Fibroblast of villous mesenchyme (primary cell): ENCODE data around the gene PROX1. TPM values are rescaled to one million over a fixed set of nuclear protein-coding genes. Genes with fewer than 3 reads are reported as not detected.

ENCODE experiments used
- DNase-seq: peaks from one replicate; pipeline ENCODE4 v3.0.0-alpha.2; 2010; ENCODE audit warnings: low read depth
- H3K4me3 ChIP-seq: 2 replicates; pipeline ENCODE4 v1.5.1; 2011; ENCODE audit warnings: low read depth, mild to moderate bottlenecking, low read length
- total RNA-seq: library from RNA; depleted of rRNA; stranded (reverse); fragments of >200 nt; gene quantifications from 2 replicates; pipeline ENCODE4 v1.2.3, GENCODE V29; 2012
- TF ChIP-seq, protein P1 (sequence below): IDR thresholded peaks from 2 replicates; pipeline ENCODE4 v1.5.1; 2012; ENCODE audit warnings: low read depth, mild to moderate bottlenecking, low read length; ENCODE audit not compliant: insufficient read depth

The PROX1 gene
- total RNA-seq, 1 donor: under 0.01 TPM

DNA sequence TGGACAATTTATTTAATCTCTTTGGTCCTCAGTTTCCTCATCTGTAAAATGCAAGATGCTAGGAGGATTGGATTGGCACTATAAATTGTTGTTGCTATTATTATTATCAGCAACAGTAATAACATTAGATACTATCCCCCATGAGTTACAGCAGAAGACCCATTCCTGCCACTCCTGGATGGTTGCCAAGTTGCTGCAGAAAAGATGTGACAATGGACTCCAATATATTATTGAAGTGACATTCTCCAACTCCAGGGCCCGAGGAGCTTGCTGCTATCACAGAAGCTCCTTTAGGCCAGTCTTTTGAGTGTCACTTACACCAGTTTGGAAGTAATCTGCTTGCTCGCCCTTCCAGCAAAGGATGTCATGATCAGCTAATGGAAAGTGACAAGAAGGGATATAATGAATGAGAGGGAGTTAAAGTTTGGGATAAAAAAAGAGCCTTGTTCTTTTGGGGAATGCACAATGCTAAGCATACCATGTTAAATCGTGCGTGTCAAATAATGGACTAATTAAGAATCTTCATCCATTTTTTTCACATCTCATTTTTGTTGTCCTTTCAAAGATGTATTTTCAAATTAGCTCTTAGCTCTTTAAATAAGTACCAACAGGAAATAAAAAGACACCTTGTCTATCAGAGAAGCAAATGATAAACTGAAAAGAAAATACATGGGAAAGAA, 19.5 kb upstream of the PROX1 start:
- DNase-seq: no peak

DNA sequence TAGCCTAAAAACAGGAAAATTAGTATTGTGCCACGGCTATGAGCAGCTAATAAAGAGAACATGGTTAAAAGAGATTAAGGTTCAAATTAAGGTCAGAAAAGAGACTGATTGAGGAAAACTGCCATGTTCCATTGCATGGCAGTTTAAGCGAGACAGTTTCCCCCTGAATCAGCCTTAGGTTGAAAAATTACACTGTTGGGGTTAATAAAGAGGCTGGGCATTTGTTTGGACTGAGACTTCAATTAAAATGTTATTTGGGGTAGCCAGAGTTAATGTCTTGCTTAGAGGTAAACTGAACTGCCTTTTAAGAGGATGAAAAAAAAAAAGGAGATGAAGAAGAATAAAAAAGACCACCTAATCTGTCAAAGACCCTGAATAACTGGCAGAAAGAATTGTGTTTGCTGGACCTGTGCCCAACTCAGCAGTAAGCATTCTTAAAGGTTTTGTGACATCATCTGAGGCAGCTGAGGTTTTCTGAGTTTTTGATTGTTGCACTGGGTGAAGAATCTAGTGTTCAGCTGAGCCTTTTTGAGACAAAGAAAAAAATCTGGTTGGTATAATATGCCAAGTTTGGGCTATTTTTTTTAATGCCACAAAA, 17.7 kb upstream of the PROX1 start:
- no peak for DNase-seq
- no peak overlapping the region for H3K4me3 ChIP-seq
- TF ChIP-seq, protein P1, sequence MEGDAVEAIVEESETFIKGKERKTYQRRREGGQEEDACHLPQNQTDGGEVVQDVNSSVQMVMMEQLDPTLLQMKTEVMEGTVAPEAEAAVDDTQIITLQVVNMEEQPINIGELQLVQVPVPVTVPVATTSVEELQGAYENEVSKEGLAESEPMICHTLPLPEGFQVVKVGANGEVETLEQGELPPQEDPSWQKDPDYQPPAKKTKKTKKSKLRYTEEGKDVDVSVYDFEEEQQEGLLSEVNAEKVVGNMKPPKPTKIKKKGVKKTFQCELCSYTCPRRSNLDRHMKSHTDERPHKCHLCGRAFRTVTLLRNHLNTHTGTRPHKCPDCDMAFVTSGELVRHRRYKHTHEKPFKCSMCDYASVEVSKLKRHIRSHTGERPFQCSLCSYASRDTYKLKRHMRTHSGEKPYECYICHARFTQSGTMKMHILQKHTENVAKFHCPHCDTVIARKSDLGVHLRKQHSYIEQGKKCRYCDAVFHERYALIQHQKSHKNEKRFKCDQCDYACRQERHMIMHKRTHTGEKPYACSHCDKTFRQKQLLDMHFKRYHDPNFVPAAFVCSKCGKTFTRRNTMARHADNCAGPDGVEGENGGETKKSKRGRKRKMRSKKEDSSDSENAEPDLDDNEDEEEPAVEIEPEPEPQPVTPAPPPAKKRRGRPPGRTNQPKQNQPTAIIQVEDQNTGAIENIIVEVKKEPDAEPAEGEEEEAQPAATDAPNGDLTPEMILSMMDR: no peak

More for the DNA sequence above, 19.5 kb upstream of the PROX1 start:
- TF ChIP-seq, protein P1: no peak
- no peak overlapping the region for H3K4me3 ChIP-seq

DNA sequence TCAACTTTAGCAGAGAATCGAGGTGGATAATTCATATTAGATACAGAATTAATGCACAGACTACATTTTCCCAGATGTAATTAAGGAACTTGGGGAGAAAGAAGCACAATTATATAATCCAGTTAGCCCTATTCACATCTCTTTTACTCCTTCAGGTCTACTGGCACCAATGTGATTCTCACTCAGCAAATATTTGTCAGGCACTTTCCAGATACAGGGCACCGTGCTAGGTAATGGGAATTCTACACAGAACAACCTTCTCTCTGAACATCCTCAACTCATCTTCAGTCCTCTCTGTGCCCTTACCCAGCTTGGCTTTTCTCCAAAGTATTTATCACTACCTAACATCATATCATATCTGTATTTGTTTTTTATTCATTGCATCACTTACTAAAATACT, 15.6 kb upstream of the PROX1 start:
- DNase-seq: no peak
- no peak overlapping the region for H3K4me3 ChIP-seq
- TF ChIP-seq, protein P1: no peak

DNA sequence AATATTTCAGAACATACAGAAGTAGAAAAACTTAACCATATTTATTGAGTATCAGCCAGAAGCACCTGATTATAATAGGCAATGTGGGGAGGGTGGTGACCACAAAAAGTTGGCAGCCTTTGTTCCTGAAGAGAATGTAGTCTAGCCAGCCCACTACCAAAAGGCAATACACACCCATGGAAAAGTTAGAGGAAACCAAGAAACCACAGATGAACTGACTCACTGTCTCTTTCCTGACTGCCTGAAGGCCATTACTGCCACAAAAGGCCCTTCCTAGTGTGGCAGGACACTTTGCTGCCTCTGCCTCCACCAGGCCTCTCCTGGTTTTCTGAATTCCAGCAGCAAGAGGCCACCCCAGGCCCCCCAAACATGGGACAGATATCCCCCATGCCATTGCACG, 14.6 kb upstream of the PROX1 start:
- TF ChIP-seq, protein P1: no peak
- no peak overlapping the region for H3K4me3 ChIP-seq
- DNase-seq: no peak

DNA sequence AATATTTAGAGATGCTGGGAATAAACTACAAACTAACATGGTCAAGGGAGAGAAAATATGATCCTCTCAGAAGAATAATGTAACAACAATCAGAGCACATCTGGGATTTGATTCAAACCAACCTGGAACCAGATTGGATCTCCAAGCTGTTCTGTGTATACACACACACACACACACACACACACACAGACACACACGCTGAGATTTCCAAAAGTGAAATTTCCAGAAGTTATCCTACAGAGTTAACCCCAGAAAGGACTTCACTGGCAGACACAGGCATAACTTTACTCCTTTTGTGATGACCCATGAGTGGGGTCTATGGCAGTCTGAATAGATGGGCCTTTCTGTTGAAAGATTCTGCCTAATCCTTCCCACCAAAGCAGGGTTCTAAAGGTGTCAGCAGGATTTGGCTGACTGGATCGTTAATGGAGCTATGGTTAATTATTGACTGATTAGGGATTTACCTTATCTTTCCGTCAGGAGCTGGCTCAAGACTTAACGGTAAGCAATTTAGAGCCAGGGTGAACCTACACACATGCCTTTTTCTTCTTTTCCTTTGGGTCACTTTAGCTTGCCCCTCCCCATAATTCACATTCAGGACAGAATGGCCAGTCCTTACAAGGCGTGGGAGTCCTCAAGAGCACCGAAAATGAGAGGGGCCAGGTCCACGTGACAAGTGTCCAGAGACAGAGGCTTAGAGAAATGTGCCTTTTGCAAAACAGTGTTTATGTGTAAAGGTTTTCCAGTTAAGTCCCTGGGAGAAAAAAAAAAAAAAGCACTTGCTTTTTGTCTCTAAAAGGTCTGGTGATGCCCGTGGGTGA, 10.9 kb upstream of the PROX1 start:
- H3K4me3 ChIP-seq: no peak overlapping the region
- no peak for DNase-seq
- TF ChIP-seq, protein P1: no peak

DNA sequence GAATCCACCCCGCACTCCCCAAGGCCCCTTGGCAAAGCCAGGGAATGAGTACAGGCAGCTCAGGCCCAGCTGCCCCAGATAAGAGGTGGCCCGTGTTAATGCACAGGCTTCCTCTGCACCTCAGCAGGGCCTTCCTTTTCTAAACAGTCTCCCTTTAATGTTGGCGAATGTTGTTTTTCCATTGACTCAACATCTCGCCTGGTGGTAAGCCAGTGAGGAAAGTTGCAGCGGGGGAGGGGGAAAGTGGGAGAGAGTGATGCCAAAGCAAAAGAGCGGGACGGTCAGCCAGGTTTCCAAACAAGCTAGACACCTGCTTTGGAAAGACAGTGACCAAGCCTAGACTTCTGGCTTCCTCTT, 10.3 kb upstream of the PROX1 start:
- TF ChIP-seq, protein P1: no peak
- no peak overlapping the region for H3K4me3 ChIP-seq
- no peak for DNase-seq
